Stimulated activated CD4-positive, alpha-beta T cell treated with anti-CD3 and anti-CD28 coated beads, Interleukin-1b, Interleukin-23, amount 100 ng/mL, for 24 hours (primary cell): ENCODE data around the gene GJB2.
"Not testable (repeated sequence)": the region's sequence is repeated elsewhere in the genome, so short reads cannot be mapped to it uniquely, and the experiment has no call there.

ENCODE experiments used
- DNase-seq, 4 experiments: peaks; one replicate each; pipeline ENCODE4 v3.0.0-alpha.2; 2020; ENCODE audit warnings: low read depth in 4 of 4, low spot score in 1 of 4

Gene GJB2

GRCh38 chr13:20168396-20168795 is 24.3 kb downstream of the GJB2 start:
- no peak for DNase-seq

GRCh38 chr13:20165417-20166257 is 27.1 kb downstream of the GJB2 start:
- DNase-seq, result no peak

GRCh38 chr13:20161951-20162300 is 30.8 kb downstream of the GJB2 start:
- DNase-seq, result no peak

GRCh38 chr13:20161275-20161950 is 31.3 kb downstream of the GJB2 start:
- DNase-seq, result peak in 2 of 4 experiments; percentile 24 to 31

DNA sequence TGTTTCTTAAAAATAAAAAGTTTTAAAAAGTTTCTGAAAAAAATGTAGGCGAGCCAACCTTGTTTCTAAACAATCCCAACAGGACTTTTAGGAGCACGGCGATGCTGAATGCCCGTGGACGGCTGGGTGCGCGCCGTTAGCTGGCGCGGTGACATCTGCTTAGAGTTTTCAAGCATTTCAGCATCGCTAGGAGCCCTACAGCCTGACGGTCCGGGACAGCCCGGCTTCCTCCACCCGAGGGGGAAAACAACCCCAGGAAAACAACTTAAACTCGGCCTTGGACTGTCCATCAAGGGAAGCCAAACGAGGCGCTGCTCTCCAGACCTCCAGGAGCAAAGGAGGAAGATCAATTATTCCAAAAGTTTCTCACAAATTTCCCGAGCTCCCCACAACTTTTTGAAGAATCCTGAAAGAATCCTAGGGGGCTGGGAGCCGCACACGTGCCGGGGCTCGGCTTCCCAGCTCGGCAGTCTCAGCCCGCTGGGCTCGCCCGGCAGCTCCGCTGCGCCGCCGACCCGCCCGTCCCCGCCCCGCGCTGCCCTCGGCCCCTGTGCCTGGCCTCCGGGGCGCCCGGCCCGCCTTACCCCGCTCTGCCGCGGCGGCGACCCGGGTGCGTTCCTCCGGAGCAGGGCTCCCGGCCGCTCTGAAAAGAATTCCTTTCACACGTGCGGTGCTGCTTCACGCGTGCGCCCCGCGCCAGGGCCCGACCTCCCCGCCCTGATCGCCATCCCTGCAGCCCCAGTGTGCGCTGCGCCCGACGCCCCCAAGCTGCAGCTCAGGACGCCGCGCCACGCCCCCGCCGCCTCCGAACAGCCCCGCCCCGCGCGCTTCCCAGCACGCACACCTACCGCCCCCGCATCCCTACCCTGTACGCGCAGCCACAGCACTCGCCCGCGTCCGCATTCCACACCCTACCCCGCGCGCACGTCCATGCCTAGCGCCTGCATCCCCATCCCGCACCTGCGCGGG is 32.1 kb downstream of the GJB2 start, which contains the start of gene GJA3:
GJA3 (minus strand) TSS at position 747 of the 969 bp plus-strand sequence. CDS start 17,764 bp downstream, outside the sequence.
- DNase-seq, result peak in 3 of 4 experiments; percentile 24 to 60 (median 32)

GRCh38 chr13:20159646-20160305 is 33.0 kb downstream of the GJB2 start:
- no peak for DNase-seq

DNA sequence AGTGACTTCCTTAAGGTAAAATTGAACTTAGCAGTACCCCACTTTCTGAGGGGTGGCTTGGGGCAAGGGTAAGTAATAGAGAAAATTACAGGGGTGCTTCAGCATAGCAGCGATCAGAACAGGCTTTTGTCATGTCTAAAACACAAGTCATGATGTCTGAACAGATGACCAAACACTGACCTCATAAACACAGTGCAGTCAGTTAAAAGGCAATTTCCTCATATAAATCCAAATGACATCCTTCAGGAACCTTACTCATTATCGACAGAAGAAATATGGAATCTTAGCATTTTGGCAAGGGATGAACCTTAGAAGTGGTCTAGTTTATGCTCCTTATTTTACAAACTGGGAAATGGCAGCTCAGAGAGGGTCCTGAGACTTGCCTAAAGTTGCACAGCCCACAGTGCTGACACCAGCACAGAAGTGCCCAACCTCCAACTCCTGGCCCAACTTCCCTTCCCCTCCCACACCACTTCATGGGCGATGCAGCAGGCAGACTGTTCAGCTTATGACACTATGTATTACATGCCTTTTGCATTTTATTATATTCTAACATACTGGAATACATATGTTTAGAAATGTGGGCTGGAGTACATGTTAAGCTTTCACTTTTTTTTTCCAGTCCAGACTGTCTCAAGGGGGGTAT is 35.5 kb downstream of the GJB2 start:
- no peak for DNase-seq

DNA sequence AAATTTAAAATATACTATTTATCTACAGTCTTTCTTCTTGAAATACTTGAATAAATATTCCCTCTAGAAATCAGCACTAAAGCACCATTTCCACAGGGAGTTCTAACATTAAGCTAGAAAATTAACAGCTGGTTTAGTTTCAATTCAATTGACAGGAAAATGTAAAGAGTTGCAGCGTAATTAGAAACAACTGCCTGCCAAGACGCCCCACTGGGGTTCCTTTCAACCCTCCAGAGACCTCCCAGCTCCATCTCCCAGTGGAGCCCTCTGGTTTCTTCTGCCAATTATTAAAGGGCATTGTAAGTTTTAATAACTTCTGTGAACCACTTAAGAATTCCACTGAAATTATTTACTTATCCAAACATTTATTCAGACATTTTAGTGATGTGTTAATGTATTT is 36.0 kb downstream of the GJB2 start:
- DNase-seq, result no peak

GRCh38 chr13:20153290-20153689 is 39.4 kb downstream of the GJB2 start:
- DNase-seq, result not testable (repeated sequence)

- DNase-seq, result no peak
Observed at GRCh38 chr13:20151612-20152011, 41.1 kb downstream of the GJB2 start.

GRCh38 chr13:20151016-20151415 is 41.7 kb downstream of the GJB2 start:
- no peak for DNase-seq

- DNase-seq, result no peak
Observed at GRCh38 chr13:20150561-20150960, 42.2 kb downstream of the GJB2 start.

GRCh38 chr13:20149762-20150161 is 43.0 kb downstream of the GJB2 start:
- no peak for DNase-seq

GRCh38 chr13:20148501-20149183 is 44.1 kb downstream of the GJB2 start:
- no peak for DNase-seq

DNA sequence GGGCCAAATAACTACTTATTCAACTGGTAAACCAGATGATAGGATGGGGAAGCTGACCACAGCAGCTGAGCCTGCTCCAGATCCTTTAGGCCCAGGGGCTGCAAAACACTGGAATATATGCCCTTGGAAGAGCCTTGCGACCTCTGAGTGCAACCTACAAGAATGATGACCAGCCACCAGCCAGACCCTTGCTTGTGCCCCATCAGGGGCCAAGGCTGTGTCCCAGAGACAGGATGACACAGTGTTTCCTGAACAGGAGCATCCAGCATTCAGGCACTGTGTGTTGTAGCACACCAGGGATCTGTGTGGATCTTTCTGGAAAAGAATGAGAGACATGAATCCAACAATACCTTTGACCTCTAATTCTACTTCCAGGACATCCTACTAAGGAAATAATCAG is 46.4 kb downstream of the GJB2 start:
- DNase-seq, result no peak

- no peak for DNase-seq
Observed at GRCh38 chr13:20145521-20145920, 47.2 kb downstream of the GJB2 start.

DNA sequence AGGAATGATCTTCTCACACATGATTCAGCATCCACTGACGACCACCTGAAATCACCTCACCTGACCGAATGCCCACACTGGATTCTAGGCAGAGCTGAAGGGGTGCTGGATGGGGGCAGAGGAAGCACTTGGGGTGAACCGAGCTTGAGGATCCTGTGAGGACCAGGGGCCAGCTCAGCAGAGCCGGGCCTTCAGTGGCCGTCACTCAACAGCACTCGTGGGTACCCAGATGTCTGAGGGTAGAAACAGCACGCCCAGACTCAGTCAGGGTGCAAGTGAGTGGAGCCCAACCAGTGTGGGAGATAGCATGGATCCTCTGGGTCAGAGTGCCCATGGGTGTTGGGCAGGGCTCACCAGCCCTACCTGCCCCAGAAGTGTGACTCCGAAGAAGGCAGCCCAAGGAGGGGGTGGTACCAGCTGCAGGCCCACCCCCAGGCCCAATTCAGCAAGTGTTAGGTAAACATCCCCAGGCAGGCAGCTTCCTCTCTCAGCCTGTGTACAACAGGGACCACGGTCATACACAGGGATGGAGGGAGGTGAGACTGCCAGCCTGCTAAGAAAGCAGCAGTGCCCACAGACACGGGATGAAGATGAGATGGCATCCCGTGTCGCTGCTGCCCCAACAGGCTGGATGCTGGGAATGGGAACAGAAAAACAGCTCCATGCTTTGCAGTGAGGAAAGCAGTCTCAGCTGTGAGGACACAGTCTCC is 48.4 kb downstream of the GJB2 start:
- no peak for DNase-seq

- DNase-seq, result no peak
Observed at GRCh38 chr13:20142927-20143480, 49.7 kb downstream of the GJB2 start.
